ENCODE results near the gene MS4A15. TPM values are rescaled to one million over a fixed set of nuclear protein-coding genes. Genes with fewer than 3 reads are reported as not detected.

MS4A15 gene, protein sequence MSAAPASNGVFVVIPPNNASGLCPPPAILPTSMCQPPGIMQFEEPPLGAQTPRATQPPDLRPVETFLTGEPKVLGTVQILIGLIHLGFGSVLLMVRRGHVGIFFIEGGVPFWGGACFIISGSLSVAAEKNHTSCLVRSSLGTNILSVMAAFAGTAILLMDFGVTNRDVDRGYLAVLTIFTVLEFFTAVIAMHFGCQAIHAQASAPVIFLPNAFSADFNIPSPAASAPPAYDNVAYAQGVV
- not detected in 2 replicates for total RNA-seq
- total RNA-seq (2013): not detected
- polyA plus RNA-seq: not detected in 2 replicates
- not detected in 2 replicates for polyA minus RNA-seq

DNA sequence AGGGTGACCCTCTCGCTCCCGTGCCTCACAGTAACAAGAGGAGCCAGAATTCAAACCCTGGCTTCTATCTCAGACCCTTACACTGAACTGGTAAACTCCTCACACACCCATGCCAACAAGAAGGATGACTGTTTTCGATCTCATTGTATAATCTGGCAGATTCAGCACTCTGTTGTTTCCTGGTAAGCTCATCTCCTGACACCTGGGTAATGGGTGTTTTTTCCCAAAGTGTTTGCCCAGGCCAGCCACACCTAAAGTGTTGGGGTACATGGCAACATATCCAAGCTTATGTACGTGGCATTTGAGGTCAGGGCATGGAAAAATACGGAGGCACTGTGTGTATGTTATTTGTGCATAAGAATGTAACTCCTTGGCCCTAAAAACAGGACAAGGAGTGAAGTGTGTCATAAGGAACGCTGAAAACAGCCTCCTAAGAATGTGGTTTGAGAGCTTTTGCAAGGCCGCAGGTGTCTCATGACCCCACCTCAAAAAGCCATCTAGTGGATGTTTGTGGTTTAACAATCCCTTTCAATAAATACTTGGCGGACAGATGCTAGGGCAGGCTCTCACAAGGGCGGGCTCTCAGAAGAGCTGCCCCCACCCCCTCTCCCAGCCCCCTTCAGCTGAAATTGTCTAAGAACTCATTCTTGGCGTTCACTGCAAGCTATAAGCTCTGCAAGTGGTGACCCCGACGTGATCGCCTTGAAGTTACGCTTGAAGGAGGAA lies at the start of gene MS4A15:
Gene MS4A15, plus strand, starts transcription at position 561 of the 726 bp plus-strand sequence. CDS start 6,867 bp downstream, outside the sequence.
- Histone ChIP-seq H3K9ac (ENCODE audit: low read length) (no peak within 1 kb of the TSS), H3K4me2 (replicated peaks; ENCODE audit: low read depth, low read length, poor library complexity, severe bottlenecking) (no peak within 1 kb of the TSS), H3K4me3 (ENCODE audit: control extremely low read depth in 1 of 5, extremely low read depth in 1 of 5, insufficient read depth in 1 of 5, low read depth in 2 of 5, low read length in 4 of 5) (no peak within 1 kb of the TSS), H4K20me1 (ENCODE audit: control insufficient read depth, insufficient read depth, low read length, poor library complexity, severe bottlenecking) (no peaks in the 10 kb centered on the region), H3K27ac (ENCODE audit: low read length in 2 of 2) (no peak within 1 kb of the TSS), H3K9me3 (ENCODE audit: control extremely low read depth in 1 of 3, control insufficient read depth in 2 of 3, insufficient read depth in 1 of 3, low read length in 2 of 3) (no peaks in the 10 kb centered on the region), H3K79me2 (ENCODE audit: control insufficient read depth, insufficient read depth, low read length) (no peaks in the 10 kb centered on the region), H3K36me3 (replicated peaks in 1 of 2; ENCODE audit: control extremely low read depth in 1 of 2, control insufficient read depth in 1 of 2, extremely low read depth in 1 of 2, insufficient read depth in 2 of 2, low read length in 1 of 2) (no peaks in the 10 kb centered on the region), H3K4me1 (ENCODE audit: control insufficient read depth in 2 of 2, insufficient read depth in 2 of 2, low read length in 2 of 2) (peaks cover 3 to 4% of the 10 kb centered on the region in 2 donors), H2AFZ (ENCODE audit: insufficient read depth, low read depth, low read length, poor library complexity, severe bottlenecking) (no peak within 1 kb of the TSS), H3K27me3 (replicated peaks in 1 of 4; ENCODE audit: control extremely low read depth in 1 of 4, control insufficient read depth in 3 of 4, insufficient read depth in 4 of 4, low read length in 3 of 4) (peaks cover 0 to 7% (median 1%) of the 10 kb centered on the region in 4 experiments)
- TF ChIP-seq, protein P1, sequence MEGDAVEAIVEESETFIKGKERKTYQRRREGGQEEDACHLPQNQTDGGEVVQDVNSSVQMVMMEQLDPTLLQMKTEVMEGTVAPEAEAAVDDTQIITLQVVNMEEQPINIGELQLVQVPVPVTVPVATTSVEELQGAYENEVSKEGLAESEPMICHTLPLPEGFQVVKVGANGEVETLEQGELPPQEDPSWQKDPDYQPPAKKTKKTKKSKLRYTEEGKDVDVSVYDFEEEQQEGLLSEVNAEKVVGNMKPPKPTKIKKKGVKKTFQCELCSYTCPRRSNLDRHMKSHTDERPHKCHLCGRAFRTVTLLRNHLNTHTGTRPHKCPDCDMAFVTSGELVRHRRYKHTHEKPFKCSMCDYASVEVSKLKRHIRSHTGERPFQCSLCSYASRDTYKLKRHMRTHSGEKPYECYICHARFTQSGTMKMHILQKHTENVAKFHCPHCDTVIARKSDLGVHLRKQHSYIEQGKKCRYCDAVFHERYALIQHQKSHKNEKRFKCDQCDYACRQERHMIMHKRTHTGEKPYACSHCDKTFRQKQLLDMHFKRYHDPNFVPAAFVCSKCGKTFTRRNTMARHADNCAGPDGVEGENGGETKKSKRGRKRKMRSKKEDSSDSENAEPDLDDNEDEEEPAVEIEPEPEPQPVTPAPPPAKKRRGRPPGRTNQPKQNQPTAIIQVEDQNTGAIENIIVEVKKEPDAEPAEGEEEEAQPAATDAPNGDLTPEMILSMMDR (IDR thresholded peaks at IDR 0.05): peak; percentile 58
- TF ChIP-seq EZH2 (IDR thresholded peaks at IDR 0.05; ENCODE audit: borderline replicate concordance, insufficient read depth, low read depth, low read length, poor library complexity, severe bottlenecking): no peak
- ChIA-PET CTCF (interaction anchor here (0.7 to 1.7 kb wide), 8 partner anchors 9 to 491 kb away, joined by 3 to 9 read pairs (median 6); no protein-coding TSS in a partner anchor), POLR2A (no interaction called here)
- H3K27ac Mint-ChIP-seq: no peak within 1 kb of the TSS
- 74% methylated on average over 11 of the region's 14 CpGs for WGBS (ENCODE audit: insufficient coverage)
- intact Hi-C loops (cut with micrococcal nuclease): no loop called here
- peaks cover 36% of the 10 kb centered on the region for H3K27me3 Mint-ChIP-seq
- no peak for ATAC-seq (ENCODE audit: low read depth)
- DNase-seq: peak; percentile 55
- H3K4me3 Mint-ChIP-seq: no peak within 1 kb of the TSS
- H3K9me3 Mint-ChIP-seq (ENCODE audit: insufficient read depth): no peaks in the 10 kb centered on the region
- peaks cover 23% of the 10 kb centered on the region for H3K4me1 Mint-ChIP-seq

DNA sequence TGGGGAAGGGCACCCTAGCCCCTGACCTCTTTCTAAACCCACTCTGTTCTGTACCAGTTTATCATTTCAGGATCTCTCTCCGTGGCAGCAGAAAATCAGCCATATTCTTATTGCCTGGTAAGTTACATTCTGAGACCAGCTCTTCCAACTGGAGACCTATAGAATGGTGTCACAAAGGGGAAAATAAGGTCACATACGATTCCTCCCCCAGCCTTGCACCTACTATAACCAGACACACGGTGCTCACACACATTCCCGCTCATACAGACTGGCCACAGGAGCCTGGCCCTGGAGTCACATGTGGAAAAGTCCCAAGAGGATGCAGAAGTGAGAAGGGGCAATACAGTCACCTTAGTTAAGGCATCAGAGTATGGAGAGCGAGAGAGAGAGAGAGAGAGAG lies 49.7 kb upstream of the MS4A15 start:
- ChIA-PET CTCF (interaction anchor here (1.2 kb wide), 1 partner anchor 14 kb away, joined by 3 read pairs; no protein-coding TSS in a partner anchor), POLR2A (no interaction called here)
- 100% methylated on average over 1 of the region's 5 CpGs for WGBS (ENCODE audit: insufficient coverage)
- intact Hi-C loops (cut with micrococcal nuclease): no loop called here
- no peak for ATAC-seq (ENCODE audit: low read depth)
- H3K9me3 ChIP-seq (ENCODE audit: control extremely low read depth in 1 of 3, control insufficient read depth in 2 of 3, insufficient read depth in 1 of 3, low read length in 2 of 3): no peaks in the 10 kb centered on the region
- H3K79me2 ChIP-seq (ENCODE audit: control insufficient read depth, insufficient read depth, low read length): no peaks in the 10 kb centered on the region
- H3K4me3 ChIP-seq (ENCODE audit: control extremely low read depth in 1 of 5, extremely low read depth in 1 of 5, insufficient read depth in 1 of 5, low read depth in 2 of 5, low read length in 4 of 5): no peak overlapping the region
- H4K20me1 ChIP-seq (ENCODE audit: control insufficient read depth, insufficient read depth, low read length, poor library complexity, severe bottlenecking): no peaks in the 10 kb centered on the region
- no peak overlapping the region for H3K27ac ChIP-seq (ENCODE audit: low read length in 2 of 2)
- Mint-ChIP-seq H3K4me3 (no peak overlapping the region), H3K27ac (no peak overlapping the region), H3K4me1 (no peaks in the 10 kb centered on the region), H3K9me3 (ENCODE audit: insufficient read depth) (no peaks in the 10 kb centered on the region), H3K27me3 (peaks cover 22% of the 10 kb centered on the region)
- H2AFZ ChIP-seq (ENCODE audit: insufficient read depth, low read depth, low read length, poor library complexity, severe bottlenecking): no peak overlapping the region
- no peak for DNase-seq
- no peaks in the 10 kb centered on the region for H3K4me1 ChIP-seq (ENCODE audit: control insufficient read depth in 2 of 2, insufficient read depth in 2 of 2, low read length in 2 of 2)
- TF ChIP-seq, protein P1 (IDR thresholded peaks at IDR 0.05): no peak
- TF ChIP-seq EZH2 (IDR thresholded peaks at IDR 0.05; ENCODE audit: borderline replicate concordance, insufficient read depth, low read depth, low read length, poor library complexity, severe bottlenecking): no peak
- H3K27me3 ChIP-seq (replicated peaks in 1 of 4; ENCODE audit: control extremely low read depth in 1 of 4, control insufficient read depth in 3 of 4, insufficient read depth in 4 of 4, low read length in 3 of 4): peaks cover 0 to 4% (median 0%) of the 10 kb centered on the region in 4 experiments
- no peak overlapping the region for H3K4me2 ChIP-seq (replicated peaks; ENCODE audit: low read depth, low read length, poor library complexity, severe bottlenecking)
- H3K36me3 ChIP-seq (replicated peaks in 1 of 2; ENCODE audit: control extremely low read depth in 1 of 2, control insufficient read depth in 1 of 2, extremely low read depth in 1 of 2, insufficient read depth in 2 of 2, low read length in 1 of 2): no peaks in the 10 kb centered on the region
- no peak overlapping the region for H3K9ac ChIP-seq (ENCODE audit: low read length)

All from B cell (primary cell).